Measurements from ENCODE around the gene NUP62.
A peak's percentile ranks its signal among the peaks of the same experiment; 100 is the strongest.

The NUP62 gene

GRCh38 chr19:49882643-49883042, 46.7 kb downstream of the NUP62 start:
- DNase-seq: no peak
- no peaks in the 10 kb centered on the region for H3K27me3 ChIP-seq (replicated peaks; ENCODE audit: control insufficient read depth, insufficient read depth, low read length, poor library complexity, severe bottlenecking)
- H3K27ac ChIP-seq (ENCODE audit: insufficient read depth, low read length, poor library complexity, severe bottlenecking): no peak overlapping the region
- H3K36me3 ChIP-seq (ENCODE audit: control insufficient read depth, insufficient read depth, low read length): peaks cover 56% of the 10 kb centered on the region
- peaks cover 8% of the 10 kb centered on the region for H3K4me1 ChIP-seq (ENCODE audit: control insufficient read depth, insufficient read depth, low read length, poor library complexity, severe bottlenecking)
- H3K4me3 ChIP-seq (ENCODE audit: insufficient read depth, low read depth, low read length, poor library complexity, severe bottlenecking): no peak overlapping the region
- H3K9me3 ChIP-seq (ENCODE audit: control insufficient read depth, low read length): no peaks in the 10 kb centered on the region

- no peak overlapping the region for H3K4me3 ChIP-seq (ENCODE audit: insufficient read depth, low read depth, low read length, poor library complexity, severe bottlenecking)
- H3K9me3 ChIP-seq (ENCODE audit: control insufficient read depth, low read length): no peaks in the 10 kb centered on the region
- H3K27me3 ChIP-seq (replicated peaks; ENCODE audit: control insufficient read depth, insufficient read depth, low read length, poor library complexity, severe bottlenecking): no peaks in the 10 kb centered on the region
- no peak overlapping the region for H3K27ac ChIP-seq (ENCODE audit: insufficient read depth, low read length, poor library complexity, severe bottlenecking)
- H3K36me3 ChIP-seq (ENCODE audit: control insufficient read depth, insufficient read depth, low read length): peaks cover 56% of the 10 kb centered on the region
- no peak for DNase-seq
- peaks cover 8% of the 10 kb centered on the region for H3K4me1 ChIP-seq (ENCODE audit: control insufficient read depth, insufficient read depth, low read length, poor library complexity, severe bottlenecking)
Measured at GRCh38 chr19:49881672-49882394, 47.5 kb downstream of the NUP62 start.

GRCh38 chr19:49881186-49881585, 48.1 kb downstream of the NUP62 start:
- peaks cover 8% of the 10 kb centered on the region for H3K4me1 ChIP-seq (ENCODE audit: control insufficient read depth, insufficient read depth, low read length, poor library complexity, severe bottlenecking)
- H3K27me3 ChIP-seq (replicated peaks; ENCODE audit: control insufficient read depth, insufficient read depth, low read length, poor library complexity, severe bottlenecking): no peaks in the 10 kb centered on the region
- no peak for DNase-seq
- H3K27ac ChIP-seq (ENCODE audit: insufficient read depth, low read length, poor library complexity, severe bottlenecking): no peak overlapping the region
- peaks cover 56% of the 10 kb centered on the region for H3K36me3 ChIP-seq (ENCODE audit: control insufficient read depth, insufficient read depth, low read length)
- H3K9me3 ChIP-seq (ENCODE audit: control insufficient read depth, low read length): no peaks in the 10 kb centered on the region
- no peak overlapping the region for H3K4me3 ChIP-seq (ENCODE audit: insufficient read depth, low read depth, low read length, poor library complexity, severe bottlenecking)

- Histone ChIP-seq H3K4me1 (ENCODE audit: control insufficient read depth, insufficient read depth, low read length, poor library complexity, severe bottlenecking) (peaks cover 11% of the 10 kb centered on the region), H3K27ac (ENCODE audit: insufficient read depth, low read length, poor library complexity, severe bottlenecking) (no peak overlapping the region), H3K4me3 (ENCODE audit: insufficient read depth, low read depth, low read length, poor library complexity, severe bottlenecking) (no peak overlapping the region), H3K36me3 (ENCODE audit: control insufficient read depth, insufficient read depth, low read length) (peaks cover 56% of the 10 kb centered on the region), H3K9me3 (ENCODE audit: control insufficient read depth, low read length) (no peaks in the 10 kb centered on the region), H3K27me3 (replicated peaks; ENCODE audit: control insufficient read depth, insufficient read depth, low read length, poor library complexity, severe bottlenecking) (no peaks in the 10 kb centered on the region)
- DNase-seq: no peak
Measured at GRCh38 chr19:49880162-49880869, 49.0 kb downstream of the NUP62 start.

GRCh38 chr19:49879243-49879963, 49.9 kb downstream of the NUP62 start:
- no peak for DNase-seq
- Histone ChIP-seq H3K27ac (ENCODE audit: insufficient read depth, low read length, poor library complexity, severe bottlenecking) (no peak overlapping the region), H3K9me3 (ENCODE audit: control insufficient read depth, low read length) (no peaks in the 10 kb centered on the region), H3K36me3 (ENCODE audit: control insufficient read depth, insufficient read depth, low read length) (peaks cover 49% of the 10 kb centered on the region), H3K4me1 (ENCODE audit: control insufficient read depth, insufficient read depth, low read length, poor library complexity, severe bottlenecking) (peaks cover 11% of the 10 kb centered on the region), H3K4me3 (ENCODE audit: insufficient read depth, low read depth, low read length, poor library complexity, severe bottlenecking) (no peak overlapping the region), H3K27me3 (replicated peaks; ENCODE audit: control insufficient read depth, insufficient read depth, low read length, poor library complexity, severe bottlenecking) (no peaks in the 10 kb centered on the region)

GRCh38 chr19:49878744-49879070, 50.6 kb downstream of the NUP62 start:
- no peak for DNase-seq
- H3K27ac ChIP-seq (ENCODE audit: insufficient read depth, low read length, poor library complexity, severe bottlenecking): peak overlapping the region; percentile 98
- H3K4me3 ChIP-seq (ENCODE audit: insufficient read depth, low read depth, low read length, poor library complexity, severe bottlenecking): no peak overlapping the region
- H3K9me3 ChIP-seq (ENCODE audit: control insufficient read depth, low read length): no peaks in the 10 kb centered on the region
- peaks cover 42% of the 10 kb centered on the region for H3K36me3 ChIP-seq (ENCODE audit: control insufficient read depth, insufficient read depth, low read length)
- H3K4me1 ChIP-seq (ENCODE audit: control insufficient read depth, insufficient read depth, low read length, poor library complexity, severe bottlenecking): peaks cover 11% of the 10 kb centered on the region
- H3K27me3 ChIP-seq (replicated peaks; ENCODE audit: control insufficient read depth, insufficient read depth, low read length, poor library complexity, severe bottlenecking): no peaks in the 10 kb centered on the region

- H3K27me3 ChIP-seq (replicated peaks; ENCODE audit: control insufficient read depth, insufficient read depth, low read length, poor library complexity, severe bottlenecking): no peaks in the 10 kb centered on the region
- H3K4me1 ChIP-seq (ENCODE audit: control insufficient read depth, insufficient read depth, low read length, poor library complexity, severe bottlenecking): peaks cover 11% of the 10 kb centered on the region
- peak overlapping the region; percentile 98 for H3K27ac ChIP-seq (ENCODE audit: insufficient read depth, low read length, poor library complexity, severe bottlenecking)
- DNase-seq: peak; percentile 97 to 98 (median 98)
- peaks cover 37% of the 10 kb centered on the region for H3K36me3 ChIP-seq (ENCODE audit: control insufficient read depth, insufficient read depth, low read length)
- no peaks in the 10 kb centered on the region for H3K9me3 ChIP-seq (ENCODE audit: control insufficient read depth, low read length)
- H3K4me3 ChIP-seq (ENCODE audit: insufficient read depth, low read depth, low read length, poor library complexity, severe bottlenecking): peak overlapping the region; percentile 62
Measured at GRCh38 chr19:49877879-49878743, 51.2 kb downstream of the NUP62 start.

- Histone ChIP-seq H3K4me1 (ENCODE audit: control insufficient read depth, insufficient read depth, low read length, poor library complexity, severe bottlenecking) (peaks cover 11% of the 10 kb centered on the region), H3K27ac (ENCODE audit: insufficient read depth, low read length, poor library complexity, severe bottlenecking) (peak within 1 kb of the TSS; percentile 98), H3K9me3 (ENCODE audit: control insufficient read depth, low read length) (no peaks in the 10 kb centered on the region), H3K4me3 (ENCODE audit: insufficient read depth, low read depth, low read length, poor library complexity, severe bottlenecking) (peak within 1 kb of the TSS; percentile 96), H3K27me3 (replicated peaks; ENCODE audit: control insufficient read depth, insufficient read depth, low read length, poor library complexity, severe bottlenecking) (no peaks in the 10 kb centered on the region), H3K36me3 (ENCODE audit: control insufficient read depth, insufficient read depth, low read length) (peaks cover 29% of the 10 kb centered on the region)
- DNase-seq: peak; percentile 98 to 99 (median 99)
Measured at GRCh38 chr19:49877020-49877878, 52.1 kb downstream of the NUP62 start, which contains the start of the genes AKT1S1 and TBC1D17. Gene AKT1S1 (minus strand): TSS chr19:49877355. CDS start chr19:49873295, 4,060 bp downstream. Gene TBC1D17 (plus strand): TSS chr19:49877702. CDS start chr19:49877724, 22 bp downstream.
